GM21526 (cell line): Measurements from ENCODE around the gene MREG.
"Not testable (repeated sequence)": the region's sequence is repeated elsewhere in the genome, so short reads cannot be mapped to it uniquely, and the experiment has no call there.

Experiments
- ATAC-seq: cut with Tn5 transposase; IDR thresholded peaks from one replicate; pipeline ENCODE4 v1.9.1; 2021; ENCODE audit warnings: moderate library complexity; ENCODE audit not compliant: unreplicated experiment, low FRiP score

The MREG gene

DNA sequence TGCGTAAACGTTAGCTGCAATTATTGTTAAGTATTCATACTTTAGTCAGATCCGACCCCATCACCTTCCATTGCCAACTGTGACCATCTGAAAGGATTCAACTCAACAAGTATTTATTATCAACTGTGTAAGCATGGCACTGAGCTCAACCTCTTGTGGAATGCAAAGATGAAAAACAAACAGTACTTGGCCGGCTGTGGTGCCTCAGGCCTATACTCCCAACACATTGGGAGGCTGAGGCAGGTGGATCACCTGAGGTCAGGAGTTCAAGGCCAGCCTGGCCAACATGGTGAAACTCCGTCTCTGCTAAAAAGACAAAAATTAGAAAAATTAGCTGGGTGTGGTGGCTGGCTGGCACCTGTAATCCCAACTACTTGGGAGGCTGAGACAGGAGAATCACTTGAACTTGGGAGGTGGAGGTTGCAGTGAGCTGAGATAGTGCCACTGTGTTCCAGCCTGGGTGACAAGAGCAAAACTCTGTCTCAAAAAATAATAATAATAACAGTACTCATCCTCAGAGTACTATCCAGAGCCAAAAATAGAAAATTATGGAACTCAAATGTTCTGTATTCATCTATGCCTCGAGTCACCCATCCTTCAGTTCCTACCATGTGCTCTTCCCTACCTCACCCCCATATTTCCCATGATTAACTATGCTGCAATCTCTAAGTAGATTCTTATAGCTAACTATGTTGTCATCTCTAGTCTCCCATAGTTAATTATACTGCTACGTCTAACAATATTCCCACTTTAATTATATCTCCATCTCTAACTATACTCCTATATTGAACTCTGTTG lies 8.6 kb upstream of the MREG start:
- ATAC-seq, result no peak

DNA sequence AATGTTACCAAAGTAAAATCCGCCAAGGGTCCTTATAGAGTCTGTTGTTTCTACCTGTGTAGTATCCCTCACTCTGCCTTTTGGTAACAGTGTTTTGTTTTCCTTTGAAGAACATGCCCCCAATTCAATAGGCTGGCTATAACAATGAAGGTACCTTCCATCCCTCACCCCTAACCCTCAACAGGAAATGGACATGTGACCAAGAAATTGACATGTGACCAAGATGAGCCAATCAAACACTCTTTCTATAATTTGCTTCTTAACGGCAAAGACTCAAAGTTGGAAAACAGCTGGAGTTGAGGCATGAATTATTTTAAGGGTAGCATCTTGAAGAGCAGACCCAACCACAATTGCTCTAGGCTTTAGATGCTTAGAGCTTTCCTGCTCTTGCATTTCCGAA lies 5.4 kb upstream of the MREG start:
- no peak for ATAC-seq

DNA sequence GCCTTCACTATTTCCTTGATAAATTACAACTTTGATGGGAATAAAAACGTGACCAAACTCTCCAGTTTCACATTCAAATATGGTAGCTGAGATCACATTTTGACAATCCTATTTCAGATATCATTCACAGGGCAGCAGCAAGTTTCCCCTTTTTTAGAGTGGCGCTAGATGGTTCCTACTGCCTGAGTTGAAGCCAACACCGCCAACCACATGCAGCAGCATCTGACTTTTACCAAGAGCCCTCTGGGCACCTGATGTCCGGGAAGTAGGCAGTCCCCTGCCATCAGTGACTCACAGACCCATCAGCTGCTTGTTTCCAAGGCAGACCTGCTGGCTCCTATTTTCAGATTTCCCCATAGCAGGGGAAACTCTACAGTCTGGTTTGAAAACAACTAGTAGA lies 4.0 kb upstream of the MREG start:
- ATAC-seq, result no peak

DNA sequence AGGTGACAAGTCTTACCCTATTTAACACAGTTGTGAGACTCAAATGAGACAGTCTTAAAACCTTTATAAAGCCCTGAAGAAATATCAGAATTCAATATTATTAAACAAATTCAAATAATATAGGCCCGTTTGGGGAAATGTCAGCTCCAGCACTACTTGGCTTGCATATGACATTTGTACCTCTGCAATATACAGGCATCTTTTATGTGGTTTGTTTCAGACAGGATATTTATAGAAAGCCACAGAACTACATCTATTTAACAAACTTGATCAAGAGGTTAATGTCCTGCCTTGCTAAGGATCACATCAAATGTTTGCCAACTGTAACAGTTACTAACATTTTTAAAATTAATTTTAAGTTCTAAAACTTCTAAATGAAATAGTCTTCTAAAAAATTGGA lies 3.2 kb upstream of the MREG start:
- ATAC-seq, result no peak

DNA sequence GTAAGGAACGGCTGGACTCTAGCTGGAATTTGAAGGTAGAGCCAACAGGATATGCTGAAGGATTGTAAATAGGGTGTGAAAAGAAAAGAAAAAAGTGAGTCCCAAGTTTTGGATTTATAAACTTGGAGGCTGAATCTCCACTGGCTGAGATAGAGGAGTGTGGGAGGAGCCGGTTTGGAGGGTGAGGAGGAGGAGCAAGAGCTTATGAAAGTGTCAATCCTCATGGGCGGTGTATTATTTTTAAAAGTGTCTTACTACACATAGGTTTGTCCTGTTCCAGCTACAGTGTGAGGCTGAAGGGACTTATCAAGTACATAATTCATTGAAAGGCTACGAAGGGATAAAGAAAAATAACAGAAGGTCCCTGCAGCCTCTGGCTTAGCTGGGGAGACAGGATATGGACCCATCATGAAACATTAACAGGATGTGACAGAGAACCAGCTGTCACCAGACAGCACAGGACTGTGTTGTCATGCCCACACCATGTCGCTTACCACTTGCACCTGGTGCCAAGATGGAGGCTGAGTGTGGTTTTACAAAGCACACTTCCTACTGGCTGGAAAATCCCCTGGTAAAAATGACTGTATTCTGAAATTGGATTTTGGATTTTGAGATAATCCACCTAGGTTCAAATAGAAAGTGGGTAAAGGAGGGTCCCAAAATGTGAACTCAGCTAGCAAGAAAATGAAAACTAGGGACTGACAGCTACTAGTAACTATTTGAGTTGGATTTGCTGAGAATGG lies 2.5 kb upstream of the MREG start:
- ATAC-seq, result peak; percentile 77

DNA sequence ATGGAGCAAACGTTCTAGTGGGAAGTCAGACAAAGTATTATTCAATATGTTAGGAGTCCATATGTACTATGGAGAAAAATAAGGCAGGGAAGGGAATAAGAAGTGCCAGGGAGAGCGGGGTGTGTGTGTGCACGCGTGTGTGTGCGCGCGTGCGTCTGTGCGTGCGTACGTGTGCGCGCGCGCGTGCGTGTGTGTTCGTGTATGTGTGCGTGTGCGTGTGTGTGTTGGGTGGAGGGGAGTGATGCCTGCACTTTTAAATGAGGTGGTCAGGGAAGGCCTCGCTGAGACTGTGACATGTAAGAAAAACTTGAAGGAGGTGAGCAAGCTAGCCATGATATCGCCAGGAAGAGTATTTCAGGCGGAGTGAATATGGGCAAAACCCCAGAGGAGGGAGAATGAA lies 1.6 kb upstream of the MREG start:
- ATAC-seq, result no peak

DNA sequence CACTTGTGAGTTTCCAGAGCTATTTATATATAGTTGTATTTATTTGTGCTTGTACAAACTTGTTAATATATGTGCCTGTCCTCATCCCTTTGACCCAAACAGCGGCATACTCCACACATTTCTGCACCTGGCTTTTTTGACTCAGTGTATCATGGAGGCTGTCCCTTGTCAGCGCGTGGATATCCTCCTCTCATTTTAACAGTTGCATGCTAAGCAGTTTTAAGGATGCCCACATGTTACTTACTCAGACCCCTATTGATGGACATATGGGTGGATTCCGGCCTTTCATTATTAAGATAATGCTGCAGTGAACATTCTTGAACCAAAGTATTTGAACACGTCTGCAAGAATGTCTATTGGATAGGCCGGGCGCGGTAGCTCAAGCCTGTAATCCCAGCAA lies 655 bp upstream of the MREG start:
- no peak for ATAC-seq

DNA sequence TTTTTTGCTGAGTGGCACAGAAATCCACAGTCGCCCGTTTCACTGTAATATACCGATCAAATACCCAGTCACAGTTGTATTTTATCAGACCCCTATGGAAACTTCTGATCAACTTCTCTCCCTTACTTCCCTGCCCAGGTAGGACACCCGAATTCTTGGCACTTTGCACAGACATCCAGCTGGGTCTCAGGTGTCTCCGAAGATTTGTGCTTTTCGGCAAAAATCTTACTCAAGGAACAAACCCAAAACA lies 596 bp downstream of the MREG start:
- no peak for ATAC-seq

DNA sequence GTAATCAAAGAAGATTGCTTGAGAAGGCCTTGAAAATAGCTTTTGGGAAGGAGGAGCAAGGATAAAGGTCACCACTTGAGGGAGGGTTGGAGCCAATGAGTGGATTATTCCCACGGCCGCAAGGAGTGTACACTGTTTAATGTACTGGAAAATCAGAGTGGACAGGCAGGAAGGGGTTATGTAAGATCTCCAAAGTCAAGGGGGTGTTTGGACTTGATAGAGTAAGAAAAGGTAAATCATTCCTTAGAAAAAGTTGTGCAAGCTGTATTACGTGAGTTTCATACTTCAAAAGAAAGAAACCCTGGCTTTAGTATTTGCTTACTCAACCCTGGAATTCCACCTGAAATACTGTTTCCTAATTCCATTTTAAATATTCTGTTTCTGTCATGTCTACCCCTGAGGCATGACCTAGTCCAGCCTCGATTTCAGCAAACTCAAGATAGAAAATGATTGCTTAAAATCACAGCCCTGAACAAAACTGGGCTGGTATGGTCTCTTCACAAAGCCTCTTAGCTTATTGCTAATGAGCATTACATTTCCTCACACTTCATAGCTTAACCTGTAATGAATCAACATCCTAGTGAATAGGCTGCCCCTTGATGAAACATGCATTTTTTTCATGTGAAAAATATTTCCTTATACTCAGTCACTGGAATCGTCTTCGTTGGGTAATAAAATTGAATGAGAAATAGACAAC lies 1.1 kb downstream of the MREG start:
- no peak for ATAC-seq

DNA sequence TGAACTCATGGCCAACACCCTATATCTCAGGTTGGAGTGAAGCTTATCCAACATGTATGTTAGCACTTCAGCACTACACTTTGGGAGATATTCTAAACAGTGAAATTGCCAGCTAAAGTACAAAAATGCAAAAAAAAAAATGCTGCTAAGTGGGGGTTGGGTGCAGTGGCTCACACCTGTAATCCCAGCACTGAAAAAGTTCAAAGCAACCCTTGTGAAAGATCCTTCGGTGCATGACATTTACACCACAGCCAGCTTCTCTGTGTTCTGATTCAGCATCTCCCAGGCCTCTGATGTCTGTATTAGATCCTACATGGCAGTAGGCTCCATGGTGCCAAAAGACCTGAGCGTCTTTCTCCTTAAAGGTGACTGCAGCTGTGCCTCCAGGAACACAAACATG lies 4.1 kb downstream of the MREG start:
- not testable (repeated sequence) for ATAC-seq

DNA sequence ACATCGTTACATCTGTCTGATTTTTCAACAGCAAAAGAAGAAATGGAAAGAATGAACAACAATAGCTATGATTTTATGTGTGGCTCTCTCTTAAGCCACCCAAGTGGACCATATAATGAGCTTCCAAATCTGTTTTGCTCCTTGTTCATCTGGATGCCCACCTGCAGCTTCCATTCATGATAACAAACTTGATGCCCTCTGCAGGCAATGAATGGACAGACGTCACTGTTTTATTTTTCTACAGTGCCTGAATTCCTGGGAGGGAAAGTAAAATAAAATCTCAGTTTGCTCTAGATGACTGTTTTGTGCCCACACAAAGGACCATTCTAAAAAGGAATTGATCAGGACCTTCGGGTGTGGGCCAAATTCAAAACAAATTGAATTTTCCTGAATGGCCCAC lies 5.0 kb downstream of the MREG start:
- ATAC-seq, result no peak

DNA sequence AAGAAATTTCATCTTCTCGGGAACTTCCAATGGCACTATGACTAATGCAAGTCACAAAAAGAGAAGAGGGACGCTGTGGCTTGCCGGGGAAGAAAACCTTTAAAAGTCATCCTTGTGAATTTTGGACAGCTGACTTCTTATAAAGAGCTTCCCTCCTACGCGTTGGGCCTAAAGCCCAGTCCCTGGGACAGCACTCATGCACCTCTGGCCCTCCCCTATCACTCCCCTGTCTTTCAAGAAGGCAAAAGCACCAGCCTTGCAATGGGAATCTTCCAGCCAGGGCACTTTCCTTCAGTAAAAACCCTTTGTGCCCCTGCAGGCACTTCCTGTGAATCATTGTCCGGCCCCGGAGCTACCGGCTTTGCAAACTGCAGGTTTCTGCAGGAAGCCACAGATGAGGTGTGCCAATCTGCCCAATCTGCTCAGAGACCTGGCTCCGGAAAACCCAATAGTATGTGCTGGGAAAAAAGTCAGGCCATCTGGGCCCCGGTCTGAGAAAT lies 7.1 kb downstream of the MREG start:
- no peak for ATAC-seq

DNA sequence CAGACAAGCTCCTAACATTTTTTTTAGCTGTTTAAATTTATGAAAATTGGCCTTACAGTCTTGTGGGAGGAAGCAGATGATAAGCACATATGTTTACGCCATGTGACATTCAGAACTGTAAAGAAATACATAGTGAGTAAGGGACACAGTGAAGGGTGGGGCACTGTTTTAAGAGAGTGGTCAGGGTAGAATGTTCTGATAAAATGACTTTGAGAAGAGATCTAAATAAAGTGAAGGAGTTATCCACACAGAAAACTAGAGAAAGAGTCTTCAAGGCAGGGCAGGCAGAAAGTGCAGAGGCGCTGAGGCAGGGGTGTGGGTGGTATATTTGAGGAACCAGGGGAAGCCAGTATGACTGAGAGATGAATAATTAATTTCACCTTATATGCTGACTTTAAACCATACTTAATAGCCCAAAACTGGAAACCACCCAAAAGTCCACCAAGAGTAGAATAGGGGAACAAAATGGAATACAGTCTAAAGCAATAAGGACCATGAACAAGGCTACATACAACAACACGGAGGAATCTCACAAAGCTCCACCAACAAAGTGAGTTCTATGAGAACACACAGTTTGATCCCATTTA lies 8.6 kb downstream of the MREG start:
- peak; percentile 29 for ATAC-seq

DNA sequence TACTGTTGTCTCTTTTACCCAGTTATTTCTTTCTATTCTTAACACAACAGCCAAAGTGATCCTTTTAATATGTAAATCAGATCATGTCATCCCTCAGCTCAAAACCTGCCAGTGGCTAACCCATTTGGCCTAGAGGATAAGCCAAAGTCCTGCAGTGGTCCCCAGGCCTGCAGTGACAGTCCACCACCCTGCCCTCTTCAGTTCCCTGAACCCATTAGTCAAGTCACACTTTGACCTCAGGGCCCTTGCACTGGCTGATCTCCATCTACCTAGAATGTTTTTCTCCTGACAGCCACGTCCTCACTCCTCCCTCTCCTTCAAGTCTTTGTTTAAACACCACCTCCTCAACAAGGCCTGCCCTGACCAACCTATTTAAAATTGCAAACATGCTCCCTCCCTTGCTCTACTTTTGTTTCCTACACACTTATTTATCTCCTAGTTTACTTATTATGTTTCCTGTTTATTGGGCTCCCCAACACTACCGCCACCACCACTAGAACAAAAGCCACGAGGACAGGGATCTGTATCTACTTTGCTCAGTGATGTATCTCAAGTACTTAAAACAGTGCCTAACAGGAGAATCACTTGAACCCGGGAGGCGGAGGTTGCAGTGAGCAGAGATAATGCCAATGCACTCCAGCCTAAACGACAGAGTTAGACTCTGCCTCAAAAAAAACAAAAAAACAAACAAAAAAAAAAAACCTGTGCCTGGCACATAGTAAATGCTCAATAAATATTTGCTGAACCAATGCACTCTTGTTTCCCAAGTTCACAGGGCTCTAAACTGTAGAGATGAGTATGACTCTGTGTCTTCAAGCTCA lies 9.3 kb downstream of the MREG start:
- no peak for ATAC-seq

DNA sequence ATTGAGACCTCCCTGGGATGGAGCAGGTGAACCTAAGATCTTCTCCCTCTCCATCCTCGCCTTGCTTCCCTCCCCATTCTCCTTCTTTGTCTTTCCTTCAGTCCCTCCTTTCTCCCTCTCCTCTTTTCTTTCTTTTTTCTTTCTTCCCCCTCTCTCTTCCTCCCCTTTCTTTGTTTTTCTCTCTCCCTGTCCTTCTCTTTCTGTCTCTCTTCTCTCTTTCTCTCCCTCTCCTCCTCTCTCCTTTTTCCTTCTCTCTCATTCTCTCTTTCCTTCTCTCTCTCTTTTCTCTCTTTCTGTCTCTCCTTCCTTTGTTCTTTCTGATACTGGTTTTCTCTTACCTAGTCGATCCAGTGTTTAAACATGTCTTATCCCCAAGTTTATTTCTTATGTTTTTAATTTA lies 10.7 kb downstream of the MREG start:
- ATAC-seq, result no peak

DNA sequence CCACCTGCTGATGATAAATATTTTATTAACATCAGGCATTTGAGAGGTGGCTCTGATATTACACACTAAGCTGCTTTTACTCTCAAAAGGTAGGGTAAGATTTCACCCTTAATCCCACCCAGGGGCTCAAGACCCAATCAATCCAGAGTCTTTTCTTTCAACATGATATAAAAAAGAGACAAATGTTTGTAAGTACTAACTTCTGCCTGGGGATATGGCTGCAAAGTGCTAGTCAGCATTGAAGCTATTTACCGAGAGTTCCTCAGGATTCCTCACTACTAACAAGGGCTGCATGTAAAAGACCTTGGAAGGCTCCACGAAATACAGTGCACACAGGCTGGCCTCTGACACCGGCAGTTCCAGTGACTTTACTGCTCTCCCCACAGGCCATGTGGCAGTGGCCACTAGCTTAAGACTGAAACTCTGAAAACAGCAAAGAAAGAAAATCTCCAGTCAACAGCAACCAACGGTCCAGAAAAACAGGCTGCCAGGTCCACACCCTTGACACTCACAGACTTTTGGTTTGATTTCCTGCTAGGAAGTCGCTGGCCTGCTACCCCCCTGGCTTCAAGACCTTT lies 11.2 kb downstream of the MREG start:
- ATAC-seq, result no peak

DNA sequence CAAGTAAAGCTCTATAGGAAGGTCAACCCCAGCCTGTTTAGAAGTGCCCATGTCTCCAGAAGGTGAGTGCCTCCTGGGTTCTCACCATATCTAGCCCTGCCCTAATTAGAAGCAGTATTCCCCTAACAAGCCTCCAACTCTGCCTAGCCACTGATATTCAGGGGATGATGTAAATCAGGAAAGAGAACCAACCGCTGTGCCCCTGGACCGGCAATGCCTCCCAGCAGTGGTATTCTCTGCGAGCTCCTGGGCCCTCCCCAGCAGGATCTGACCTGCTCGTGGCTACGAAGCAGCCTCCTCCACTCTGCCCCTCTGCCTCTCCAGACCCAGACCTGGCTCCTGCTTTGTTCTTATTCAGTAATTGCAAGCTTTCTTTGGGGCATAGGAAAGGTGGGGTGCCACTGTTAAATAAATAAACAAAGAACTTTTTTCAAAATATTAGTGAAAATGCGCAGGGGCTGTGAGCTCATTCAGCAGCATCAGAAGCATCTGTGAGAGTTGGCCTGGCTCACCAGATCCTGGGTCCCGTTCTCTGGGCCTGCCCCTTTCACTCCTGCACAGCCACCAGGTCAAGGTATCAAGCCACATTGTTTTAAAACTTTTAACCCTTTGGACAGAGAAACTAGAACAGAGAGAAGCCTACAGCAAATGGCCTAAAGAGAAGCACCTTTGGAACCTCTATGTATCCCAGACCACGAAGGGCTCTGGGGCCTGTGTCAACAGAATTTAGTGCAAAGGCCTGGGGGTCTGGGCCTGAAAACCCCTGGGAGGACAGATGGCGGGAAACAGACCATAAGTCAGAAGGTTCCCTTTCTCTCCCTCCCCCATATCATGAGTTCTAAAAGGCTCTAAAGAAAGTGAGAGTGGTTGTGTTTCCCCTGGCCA lies 11.9 kb downstream of the MREG start:
- ATAC-seq, result no peak

DNA sequence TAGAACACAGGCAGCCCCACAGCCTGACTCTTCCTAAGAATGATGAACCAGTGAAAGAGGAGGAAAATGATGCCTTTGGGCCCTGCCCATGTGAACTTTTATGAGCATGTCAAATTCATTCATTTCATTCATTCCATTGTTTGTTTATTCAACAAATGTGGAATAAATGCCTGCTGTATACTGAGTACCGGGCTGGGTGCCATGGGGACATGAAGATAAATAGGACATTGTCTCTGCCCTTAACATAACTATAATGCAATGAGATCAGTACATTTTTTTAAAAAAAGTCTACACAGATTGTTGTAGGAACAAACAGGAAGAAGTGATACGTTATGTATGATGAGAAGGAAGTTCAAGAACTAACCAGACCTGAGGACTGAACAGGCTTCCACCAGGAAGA lies 14.7 kb downstream of the MREG start:
- no peak for ATAC-seq

DNA sequence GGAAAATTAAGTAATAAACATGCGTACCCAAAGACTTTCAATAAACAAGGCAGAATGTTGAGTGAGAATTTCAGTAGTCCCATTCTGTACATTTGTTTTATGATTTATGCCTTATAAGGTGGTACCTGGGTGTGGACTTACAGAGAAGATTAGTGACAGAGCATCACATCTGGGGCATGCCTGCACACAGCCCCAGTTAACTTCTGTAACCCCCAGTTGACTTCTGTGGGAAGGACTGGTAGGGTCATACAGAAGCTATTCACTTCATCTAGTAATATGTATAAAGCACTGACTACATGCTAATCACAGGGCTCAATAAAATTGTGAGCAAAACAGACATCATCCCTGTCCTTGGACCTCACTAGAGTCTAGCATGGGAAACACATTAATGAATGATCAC lies 16.1 kb downstream of the MREG start:
- ATAC-seq, result no peak
